Thyroid gland (tissue), 4 donors: ENCODE measurements around the gene TYSND1. TPM values are rescaled to one million over a fixed set of nuclear protein-coding genes. Genes with fewer than 3 reads are reported as not detected.

ENCODE experiments used
- DNase-seq, 2 donors: peaks; one replicate each; pipeline ENCODE4 v3.0.0-alpha.2; 2019
- H3K27ac ChIP-seq, 3 donors: fragments of 200-600 bp; sonication (generic); 1 replicate in 2 of 3; 2 replicates in 1 of 3; pipeline ENCODE4 v1.5.1; 2016 to 2019; ENCODE audit warnings: mild to moderate bottlenecking in 1 of 3, moderate library complexity in 1 of 3
- H3K27me3 ChIP-seq: fragments of 200-600 bp; sonication (generic); one replicate; pipeline ENCODE4 v1.5.1; 2019
- H3K36me3 ChIP-seq, 2 donors: fragments of 200-600 bp; sonication (generic); one replicate each; pipeline ENCODE4 v1.5.1; 2016 to 2019
- H3K4me1 ChIP-seq, 2 donors: fragments of 200-600 bp; sonication (generic); one replicate each; pipeline ENCODE4 v1.5.1; 2017 to 2019
- H3K4me3 ChIP-seq, 3 donors: fragments of 200-600 bp; sonication (generic); replicated peaks in 1 of 3; 1 replicate in 2 of 3; 2 replicates in 1 of 3; pipeline ENCODE4 v1.5.1; 2016; ENCODE audit warnings: mild to moderate bottlenecking in 1 of 3
- H3K9me3 ChIP-seq: fragments of 200-600 bp; sonication (generic); one replicate; pipeline ENCODE4 v1.5.1; 2017
- POLR2A ChIP-seq, 2 donors: fragments of 450-650 bp; IDR thresholded peaks; one replicate each; pipeline ENCODE4 v1.6.1; 2017; ENCODE audit warnings: antibody characterized with exemption in 2 of 2, mild to moderate bottlenecking in 2 of 2, moderate library complexity in 1 of 2
- WGBS, 2 donors: methylation state at CpG; one replicate each; pipeline ENCODE4 v1.1.5; 2017; 5-methylcytosine and 5-hydroxymethylcytosine counted together
- intact Hi-C: fragments of 100-400 bp; cut with DNase I; formaldehyde crosslinking; loops from one replicate; pipeline ENCODE4 v1.15.1; 2023
- total RNA-seq, 4 donors: library from RNA; depleted of rRNA; stranded (reverse); fragments of >200 nt; gene quantifications; one replicate each; pipeline ENCODE4 v1.2.3, GENCODE V29; 2016
- TF ChIP-seq, protein P1 (sequence below), 6 experiments: fragments of 200-600 bp in 3 of 6; fragments of 450-650 bp in 3 of 6; sonication (generic) in 3 of 6; IDR thresholded peaks; one replicate each; pipeline ENCODE4 v1.5.1; 2016 to 2019; ENCODE audit warnings: antibody characterized with exemption in 6 of 6, mild to moderate bottlenecking in 2 of 6, inconsistent platforms in 1 of 6, moderate library complexity in 1 of 6

Gene TYSND1, protein sequence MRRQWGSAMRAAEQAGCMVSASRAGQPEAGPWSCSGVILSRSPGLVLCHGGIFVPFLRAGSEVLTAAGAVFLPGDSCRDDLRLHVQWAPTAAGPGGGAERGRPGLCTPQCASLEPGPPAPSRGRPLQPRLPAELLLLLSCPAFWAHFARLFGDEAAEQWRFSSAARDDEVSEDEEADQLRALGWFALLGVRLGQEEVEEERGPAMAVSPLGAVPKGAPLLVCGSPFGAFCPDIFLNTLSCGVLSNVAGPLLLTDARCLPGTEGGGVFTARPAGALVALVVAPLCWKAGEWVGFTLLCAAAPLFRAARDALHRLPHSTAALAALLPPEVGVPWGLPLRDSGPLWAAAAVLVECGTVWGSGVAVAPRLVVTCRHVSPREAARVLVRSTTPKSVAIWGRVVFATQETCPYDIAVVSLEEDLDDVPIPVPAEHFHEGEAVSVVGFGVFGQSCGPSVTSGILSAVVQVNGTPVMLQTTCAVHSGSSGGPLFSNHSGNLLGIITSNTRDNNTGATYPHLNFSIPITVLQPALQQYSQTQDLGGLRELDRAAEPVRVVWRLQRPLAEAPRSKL
- 10 to 100 TPM; 17.1 to 31.2 (median 25.1) TPM for total RNA-seq

DNA sequence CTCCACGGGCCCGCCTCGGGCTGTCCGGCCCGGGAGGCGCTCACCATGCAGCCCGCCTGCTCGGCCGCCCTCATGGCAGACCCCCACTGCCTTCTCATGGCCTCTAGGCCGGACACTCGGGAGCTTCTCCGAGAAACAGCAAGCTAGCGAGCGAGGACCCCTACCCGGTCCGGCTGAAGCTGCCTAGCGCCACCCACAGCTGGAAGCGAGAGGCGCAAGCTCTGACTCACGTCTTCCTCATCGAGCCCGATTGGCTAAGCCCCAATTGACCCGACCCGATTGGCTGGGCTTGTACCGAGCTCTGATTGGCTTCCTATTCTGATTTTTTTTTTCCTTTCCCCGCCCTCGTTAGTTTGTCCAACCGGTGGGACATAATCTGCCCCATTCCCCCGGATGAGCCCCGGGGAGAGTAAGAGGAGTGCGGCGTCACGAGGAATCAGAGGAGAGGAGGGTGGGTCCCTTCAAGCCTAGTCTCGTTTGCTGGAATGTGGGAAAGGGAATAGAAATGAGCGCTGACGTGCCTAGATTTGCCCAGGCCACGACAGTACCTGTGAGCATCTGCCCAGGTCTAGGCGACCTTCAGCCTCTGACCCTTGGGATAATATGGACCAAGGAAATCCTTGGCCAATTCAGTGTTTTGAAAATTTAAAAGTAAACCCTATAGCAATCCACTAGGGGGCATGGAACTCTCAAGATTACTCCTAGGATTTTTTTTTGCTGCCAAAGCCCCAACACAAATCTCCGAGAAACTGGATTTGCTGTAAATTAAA is at the start of gene TYSND1:
Gene TYSND1 (minus strand): TSS at position 212 of the 770 bp plus-strand sequence. CDS start 114 bp downstream, at position 98.
- H3K27me3 ChIP-seq = no peaks in the 10 kb centered on the region
- TF ChIP-seq POLR2A (IDR thresholded peaks at IDR 0.05) = peak in 1 of 2 donors; percentile 93
- TF ChIP-seq, protein P1, sequence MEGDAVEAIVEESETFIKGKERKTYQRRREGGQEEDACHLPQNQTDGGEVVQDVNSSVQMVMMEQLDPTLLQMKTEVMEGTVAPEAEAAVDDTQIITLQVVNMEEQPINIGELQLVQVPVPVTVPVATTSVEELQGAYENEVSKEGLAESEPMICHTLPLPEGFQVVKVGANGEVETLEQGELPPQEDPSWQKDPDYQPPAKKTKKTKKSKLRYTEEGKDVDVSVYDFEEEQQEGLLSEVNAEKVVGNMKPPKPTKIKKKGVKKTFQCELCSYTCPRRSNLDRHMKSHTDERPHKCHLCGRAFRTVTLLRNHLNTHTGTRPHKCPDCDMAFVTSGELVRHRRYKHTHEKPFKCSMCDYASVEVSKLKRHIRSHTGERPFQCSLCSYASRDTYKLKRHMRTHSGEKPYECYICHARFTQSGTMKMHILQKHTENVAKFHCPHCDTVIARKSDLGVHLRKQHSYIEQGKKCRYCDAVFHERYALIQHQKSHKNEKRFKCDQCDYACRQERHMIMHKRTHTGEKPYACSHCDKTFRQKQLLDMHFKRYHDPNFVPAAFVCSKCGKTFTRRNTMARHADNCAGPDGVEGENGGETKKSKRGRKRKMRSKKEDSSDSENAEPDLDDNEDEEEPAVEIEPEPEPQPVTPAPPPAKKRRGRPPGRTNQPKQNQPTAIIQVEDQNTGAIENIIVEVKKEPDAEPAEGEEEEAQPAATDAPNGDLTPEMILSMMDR (IDR thresholded peaks at IDR 0.05) = peak; percentile 49 to 82 (median 71)
- intact Hi-C loops = no loop called here
- H3K27ac ChIP-seq = peak within 1 kb of the TSS; percentile 77 to 93 (median 87)
- H3K4me1 ChIP-seq = peaks cover 13 to 17% of the 10 kb centered on the region in 2 donors
- peak; percentile 98 to 99 for DNase-seq
- 1 to 3% methylated on average over 27 to 39 of the region's 39 CpGs for WGBS, 2 donors
- no peaks in the 10 kb centered on the region for H3K9me3 ChIP-seq
- peak within 1 kb of the TSS; percentile 65 to 96 (median 71) for H3K4me3 ChIP-seq
- H3K36me3 ChIP-seq = peaks cover 5 to 14% of the 10 kb centered on the region in 2 donors

DNA sequence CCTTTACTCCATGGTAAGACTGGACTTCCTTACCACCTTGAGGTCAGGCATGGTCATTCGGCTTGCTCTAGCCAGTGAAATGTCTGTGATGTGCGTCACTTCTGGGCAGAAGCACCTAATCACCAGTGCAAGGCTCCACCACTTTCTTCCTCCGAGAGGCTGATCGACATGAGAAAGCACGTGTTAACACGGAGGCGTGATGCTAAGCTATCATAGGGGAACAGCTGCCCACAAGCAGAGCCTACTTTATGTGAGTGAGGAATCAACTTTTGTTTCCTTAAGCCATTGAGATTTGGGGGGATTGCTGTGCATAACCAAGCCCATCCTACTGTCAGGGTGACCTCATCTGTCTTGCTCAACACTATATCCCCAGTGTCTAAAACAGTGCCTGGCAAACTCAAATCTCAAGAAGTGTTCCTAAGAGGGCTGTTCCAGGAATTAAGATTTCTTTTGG is 46.9 kb upstream of the TYSND1 start:
- H3K4me1 ChIP-seq = peaks cover 0 to 2% of the 10 kb centered on the region in 2 donors
- no peaks in the 10 kb centered on the region for H3K27me3 ChIP-seq
- H3K9me3 ChIP-seq = no peaks in the 10 kb centered on the region
- intact Hi-C loops = no loop called here
- WGBS, 2 donors = 87 to 96% methylated on average over 7 of the region's 7 CpGs
- TF ChIP-seq, protein P1 (IDR thresholded peaks at IDR 0.05) = no peak
- TF ChIP-seq POLR2A (IDR thresholded peaks at IDR 0.05) = no peak
- no peak for DNase-seq
- H3K27ac ChIP-seq = no peak overlapping the region
- peaks cover 1 to 4% of the 10 kb centered on the region in 2 donors for H3K36me3 ChIP-seq
- no peak overlapping the region for H3K4me3 ChIP-seq

DNA sequence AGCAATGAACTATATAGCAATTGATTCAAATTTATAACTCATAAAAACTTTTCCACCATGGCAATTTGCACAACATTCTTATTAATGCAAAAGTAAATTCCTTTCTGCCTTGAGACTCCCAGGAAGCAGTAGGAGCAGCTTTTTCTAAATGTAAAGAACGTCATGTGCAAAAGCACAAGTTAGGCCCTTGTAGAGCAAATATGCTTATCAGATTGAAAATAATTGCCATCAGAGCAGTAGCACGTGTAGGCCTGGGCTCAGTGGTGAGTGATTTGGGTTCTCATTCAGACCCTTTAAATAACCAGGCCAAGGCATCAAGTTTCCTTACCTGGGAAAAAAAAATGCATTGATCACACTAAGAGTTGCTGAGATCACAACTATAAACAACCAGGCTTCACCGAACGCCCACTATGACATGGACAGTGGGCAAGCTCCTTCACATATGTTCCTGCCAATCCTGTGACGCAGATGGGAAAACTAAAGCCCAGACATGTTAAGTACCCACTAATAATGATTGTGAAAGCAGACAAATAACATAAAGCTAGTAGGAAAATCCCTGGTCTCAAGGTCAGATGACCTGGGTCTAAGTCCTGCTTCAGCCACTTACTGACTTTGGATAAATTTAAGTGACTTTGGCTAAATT is 45.9 kb upstream of the TYSND1 start:
- peaks cover 0 to 2% of the 10 kb centered on the region in 2 donors for H3K4me1 ChIP-seq
- no peak for DNase-seq
- intact Hi-C loops = no loop called here
- H3K27ac ChIP-seq = no peak overlapping the region
- no peaks in the 10 kb centered on the region for H3K27me3 ChIP-seq
- TF ChIP-seq POLR2A (IDR thresholded peaks at IDR 0.05) = no peak
- TF ChIP-seq, protein P1 (IDR thresholded peaks at IDR 0.05) = no peak
- WGBS, 2 donors = 77 to 83% methylated on average over 5 of the region's 5 CpGs
- H3K36me3 ChIP-seq = no peaks in the 10 kb centered on the region
- H3K9me3 ChIP-seq = no peaks in the 10 kb centered on the region
- H3K4me3 ChIP-seq = no peak overlapping the region

DNA sequence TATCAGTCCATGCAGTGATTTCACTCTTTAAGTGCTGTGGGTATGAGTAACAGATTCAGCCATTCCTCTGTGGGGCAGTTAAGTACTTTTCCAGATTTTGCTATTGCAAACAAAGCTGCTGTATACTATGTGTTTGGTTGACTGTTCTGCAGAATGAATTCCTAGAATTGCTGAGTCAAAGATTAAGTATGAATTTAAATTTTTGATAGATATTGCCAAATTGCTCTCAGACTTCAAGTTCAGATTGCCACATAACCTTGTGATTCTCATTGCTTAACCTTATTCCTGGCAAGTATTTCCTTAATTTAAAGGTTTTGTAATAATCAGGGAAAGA is 45.4 kb upstream of the TYSND1 start:
- Histone ChIP-seq H3K27me3 (no peaks in the 10 kb centered on the region), H3K4me1 (peaks cover 0 to 2% of the 10 kb centered on the region in 2 donors), H3K9me3 (no peaks in the 10 kb centered on the region), H3K27ac (no peak overlapping the region), H3K4me3 (no peak overlapping the region), H3K36me3 (no peaks in the 10 kb centered on the region)
- DNase-seq = no peak
- TF ChIP-seq, protein P1 (IDR thresholded peaks at IDR 0.05) = no peak
- no peak for TF ChIP-seq POLR2A (IDR thresholded peaks at IDR 0.05)
- intact Hi-C loops = no loop called here
